Activated T-cell treated with anti-CD3 and anti-CD28 coated beads, Interleukin-2, amount 50 U/mL, for 48 hours (primary cell): Measurements from ENCODE around the gene OSBPL7.
A peak's percentile ranks its signal among the peaks of the same experiment; 100 is the strongest.

ENCODE experiments used
- DNase-seq, 2 experiments: peaks; one replicate each; pipeline ENCODE4 v3.0.0-alpha.2; 2020

Gene OSBPL7

GRCh38 chr17:47822785-47823184, 1.2 kb upstream of the OSBPL7 start:
- no peak for DNase-seq

GRCh38 chr17:47821031-47821423, 567 bp downstream of the OSBPL7 start:
- no peak for DNase-seq

DNA sequence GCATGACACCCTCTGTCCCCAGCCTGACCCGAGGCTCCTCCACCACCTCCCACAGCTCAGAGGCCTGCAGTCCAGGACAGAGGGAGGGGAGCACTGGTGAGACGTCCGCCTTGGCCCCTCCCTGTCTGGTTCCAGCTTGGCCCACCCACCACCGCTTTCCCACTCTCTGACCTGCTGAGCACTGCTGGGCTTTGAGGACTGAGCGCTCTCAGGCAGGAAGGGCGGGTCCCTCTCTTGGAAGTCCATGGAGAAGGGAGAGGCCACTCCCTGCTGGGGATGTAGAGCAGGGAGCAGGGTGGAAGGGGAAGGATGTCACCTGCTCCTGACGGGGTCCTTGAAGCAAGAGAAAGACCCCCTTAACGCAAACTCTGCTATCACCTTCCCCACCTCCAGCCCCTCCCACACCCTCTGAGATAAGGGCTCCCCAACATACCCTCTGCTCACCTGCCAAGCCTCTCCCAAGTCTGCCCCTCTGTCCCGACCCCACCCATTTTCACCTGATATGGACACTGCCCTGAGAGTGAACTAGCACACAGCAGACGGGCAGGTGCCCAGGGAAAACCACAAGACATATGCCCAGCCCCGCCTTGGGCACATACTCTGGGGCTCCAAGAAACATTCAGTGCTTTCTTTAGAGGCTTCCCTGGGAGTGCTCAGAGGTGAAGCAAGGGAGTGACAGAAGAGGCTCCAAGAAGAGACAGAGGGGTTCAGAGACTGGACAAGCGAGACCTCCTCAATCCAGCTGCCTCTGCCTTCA, 1.4 kb downstream of the OSBPL7 start:
- DNase-seq: no peak

DNA sequence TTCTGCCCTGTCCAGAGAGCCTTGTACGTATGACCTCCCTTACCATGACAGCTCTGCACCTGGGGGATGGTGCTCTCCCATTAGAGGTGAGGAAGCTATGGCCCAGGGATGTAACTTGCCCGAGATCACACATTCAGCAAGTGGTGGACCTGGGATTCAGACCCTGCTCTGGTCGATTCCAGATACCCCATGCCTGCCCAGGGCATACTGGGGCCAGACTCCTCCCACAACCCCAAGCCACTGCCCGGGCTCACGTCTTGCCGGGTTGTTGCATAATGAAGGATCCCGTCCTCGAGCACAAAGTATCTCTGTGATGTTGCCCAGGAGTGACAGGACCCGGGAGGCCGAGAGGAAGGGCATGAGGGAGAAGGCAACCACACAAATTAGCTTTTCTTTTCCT, 2.1 kb downstream of the OSBPL7 start:
- no peak for DNase-seq

DNA sequence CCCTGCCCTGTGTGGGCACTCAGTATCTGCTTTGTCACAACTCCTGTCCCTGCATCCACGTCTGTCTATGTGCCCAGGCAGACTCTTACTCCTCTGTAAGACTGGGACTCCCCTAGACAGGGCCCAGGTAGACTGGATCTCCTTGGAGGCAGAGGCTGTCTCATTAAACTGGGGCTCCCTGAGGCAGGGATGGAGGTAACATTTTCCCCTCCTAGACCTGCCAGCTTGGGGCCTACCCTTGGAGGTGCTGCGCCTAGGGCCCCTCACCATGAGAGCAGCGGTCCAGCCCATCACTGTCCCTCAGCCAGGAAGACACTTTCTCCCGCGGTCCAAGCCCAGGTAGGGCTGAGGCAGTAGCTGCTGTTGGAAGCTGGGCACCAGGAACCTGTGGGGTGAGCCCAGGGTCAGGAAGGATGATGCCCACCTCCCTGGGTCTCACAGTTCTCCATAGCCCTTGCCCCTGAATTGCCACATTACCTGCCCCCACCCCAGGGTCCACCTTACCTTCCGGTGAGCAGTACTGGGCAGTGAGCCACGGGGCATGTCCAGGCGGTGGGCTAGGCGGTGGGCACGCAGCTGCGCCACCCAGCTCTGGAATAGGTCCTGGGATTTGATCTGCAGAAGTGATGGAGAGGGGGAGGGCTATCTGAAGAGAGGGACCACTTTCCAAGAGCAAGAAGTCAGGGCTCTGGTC, 3.4 kb downstream of the OSBPL7 start:
- DNase-seq: no peak

- no peak for DNase-seq
Observed at GRCh38 chr17:47816947-47817346, 4.6 kb downstream of the OSBPL7 start.

DNA sequence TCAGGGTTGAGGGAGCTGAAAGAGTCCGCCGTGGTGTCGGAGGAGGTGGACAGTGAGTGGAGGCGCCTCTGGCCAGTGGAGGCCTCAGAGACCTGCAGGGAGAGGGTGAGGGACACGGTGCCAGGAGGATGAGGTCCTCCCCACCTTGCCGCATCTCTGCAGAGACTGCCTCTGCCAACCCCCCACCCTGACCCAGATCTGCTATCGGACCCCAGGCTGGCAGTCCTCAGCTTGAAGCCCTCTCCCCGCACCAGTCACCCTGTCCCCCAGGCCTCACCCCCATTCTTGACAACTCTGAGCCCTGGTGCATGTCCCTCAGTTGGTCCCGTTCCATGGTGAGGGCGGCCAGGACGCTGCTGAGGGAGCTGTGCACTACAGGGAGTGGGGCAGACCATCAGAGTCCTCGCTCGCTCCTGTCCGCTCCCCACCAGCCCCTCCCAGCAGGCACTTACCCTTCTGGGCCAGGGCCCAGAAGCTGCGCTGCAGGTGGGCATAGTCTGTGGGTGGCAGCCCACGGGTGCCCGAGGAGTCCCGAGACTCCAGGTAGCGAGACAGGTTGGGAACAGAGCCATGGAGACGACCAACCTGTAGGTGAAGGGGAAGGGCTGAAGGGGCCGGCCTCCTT, 5.4 kb downstream of the OSBPL7 start:
- no peak for DNase-seq

GRCh38 chr17:47815106-47815918, 6.3 kb downstream of the OSBPL7 start:
- no peak for DNase-seq

GRCh38 chr17:47813512-47814031, 8.0 kb downstream of the OSBPL7 start:
- no peak for DNase-seq

DNA sequence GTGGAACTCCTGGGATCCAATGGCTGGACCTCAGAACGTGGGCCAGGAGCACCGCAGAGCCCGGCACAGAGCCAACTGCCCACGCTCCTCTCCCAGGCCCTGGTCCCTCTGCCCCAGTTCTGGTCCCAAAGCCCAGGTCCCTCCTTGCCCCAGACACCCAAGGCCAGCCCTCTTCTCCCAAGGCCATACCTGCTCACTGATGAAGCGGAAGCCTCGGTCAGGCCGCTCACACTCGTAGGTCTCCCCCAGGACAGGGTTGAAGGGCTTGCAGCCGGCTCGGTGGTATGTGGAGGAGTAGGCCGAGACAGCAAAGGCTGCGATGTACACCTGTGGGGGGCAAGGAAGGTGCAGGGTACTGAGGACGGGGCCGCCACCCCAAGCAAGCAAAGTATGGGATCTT, 8.5 kb downstream of the OSBPL7 start:
- no peak for DNase-seq

DNA sequence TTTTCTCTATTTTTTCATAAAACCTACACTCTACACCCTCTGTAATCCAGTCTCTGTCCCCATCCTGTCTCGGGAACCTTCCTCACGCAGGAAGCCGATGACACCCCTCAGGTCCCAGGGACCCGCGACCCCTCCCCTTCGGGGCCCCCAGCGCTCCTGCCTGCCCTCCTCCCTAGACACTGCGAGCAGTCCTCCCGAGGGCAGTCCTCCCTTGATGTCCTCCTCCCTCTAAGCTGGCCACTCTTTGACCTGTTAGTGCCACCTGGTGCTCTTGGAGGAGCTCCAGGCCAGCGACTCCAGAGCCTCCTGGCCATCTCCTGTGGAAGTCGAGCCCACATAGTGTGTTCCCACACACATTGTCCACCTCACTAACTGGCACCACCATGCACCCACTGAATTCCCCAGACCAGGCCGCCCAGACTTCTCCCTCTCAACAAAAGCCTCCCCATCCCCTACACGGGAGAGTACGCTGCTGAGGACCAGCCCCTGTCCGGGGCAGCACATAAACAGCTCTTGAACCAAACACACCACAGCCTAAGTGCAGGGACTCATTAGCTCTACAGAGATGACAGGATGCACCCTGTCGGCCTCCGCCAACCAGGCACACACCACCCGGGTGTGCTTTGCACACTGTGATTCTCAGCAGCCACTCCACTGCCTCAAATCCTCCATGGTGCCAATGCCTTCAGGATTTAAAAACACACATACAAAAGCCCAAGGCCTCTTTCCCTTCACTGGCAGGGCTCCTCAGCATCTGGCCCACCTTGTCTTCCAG, 9.3 kb downstream of the OSBPL7 start:
- no peak for DNase-seq

DNA sequence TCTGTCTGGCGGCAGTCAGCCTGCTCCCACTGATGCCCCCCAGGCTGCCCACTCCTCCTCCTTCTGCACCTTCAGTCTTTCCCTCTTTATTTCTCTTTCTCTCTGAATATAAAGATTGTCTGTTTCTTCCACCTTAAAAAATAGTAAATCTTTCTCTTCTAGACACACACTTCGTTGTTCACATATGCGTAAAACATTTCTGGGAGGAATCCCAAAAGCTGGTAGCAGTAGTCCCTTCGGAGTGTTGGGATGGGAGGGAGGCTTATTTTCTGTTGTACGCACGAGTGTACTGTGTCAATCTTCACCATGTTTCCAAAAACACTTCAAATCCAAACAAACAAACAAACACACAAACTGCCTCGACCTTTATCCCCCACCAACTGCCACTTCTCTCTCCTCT, 9.9 kb downstream of the OSBPL7 start:
- DNase-seq: no peak

DNA sequence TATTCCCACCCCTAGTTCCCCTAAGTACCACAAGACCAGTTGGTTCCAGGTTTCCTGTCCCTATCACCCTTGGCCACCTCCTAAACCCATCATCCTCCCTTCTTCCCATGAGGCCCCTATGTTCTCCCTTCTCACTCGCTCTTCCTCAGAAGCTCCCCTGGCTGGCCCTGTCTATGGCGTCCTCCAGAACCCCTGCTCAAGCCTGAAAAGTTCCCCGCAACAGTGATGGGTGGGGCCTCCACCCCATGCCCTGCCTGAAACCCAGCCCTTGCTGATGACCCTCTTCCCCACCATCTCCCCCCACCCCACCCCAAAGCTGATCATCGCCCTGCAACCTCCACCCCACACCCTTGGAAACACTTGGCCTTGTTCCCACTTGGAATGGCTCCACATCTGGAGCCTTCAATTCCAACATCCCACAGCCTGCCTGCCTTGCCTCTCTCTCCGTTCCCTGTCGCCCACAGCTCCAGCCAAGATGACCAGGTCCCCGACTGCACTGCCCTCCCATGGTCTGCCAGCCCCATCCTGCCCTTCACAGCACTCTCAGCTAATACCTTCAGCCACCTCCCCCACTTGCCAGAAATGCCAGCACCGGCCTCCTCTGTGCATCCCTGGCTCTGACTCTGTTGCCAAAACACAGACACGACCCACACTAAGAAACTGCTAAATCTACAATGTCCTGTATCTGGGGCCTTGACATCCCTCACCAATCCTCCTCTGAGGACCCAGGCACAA, 10.5 kb downstream of the OSBPL7 start:
- no peak for DNase-seq

DNA sequence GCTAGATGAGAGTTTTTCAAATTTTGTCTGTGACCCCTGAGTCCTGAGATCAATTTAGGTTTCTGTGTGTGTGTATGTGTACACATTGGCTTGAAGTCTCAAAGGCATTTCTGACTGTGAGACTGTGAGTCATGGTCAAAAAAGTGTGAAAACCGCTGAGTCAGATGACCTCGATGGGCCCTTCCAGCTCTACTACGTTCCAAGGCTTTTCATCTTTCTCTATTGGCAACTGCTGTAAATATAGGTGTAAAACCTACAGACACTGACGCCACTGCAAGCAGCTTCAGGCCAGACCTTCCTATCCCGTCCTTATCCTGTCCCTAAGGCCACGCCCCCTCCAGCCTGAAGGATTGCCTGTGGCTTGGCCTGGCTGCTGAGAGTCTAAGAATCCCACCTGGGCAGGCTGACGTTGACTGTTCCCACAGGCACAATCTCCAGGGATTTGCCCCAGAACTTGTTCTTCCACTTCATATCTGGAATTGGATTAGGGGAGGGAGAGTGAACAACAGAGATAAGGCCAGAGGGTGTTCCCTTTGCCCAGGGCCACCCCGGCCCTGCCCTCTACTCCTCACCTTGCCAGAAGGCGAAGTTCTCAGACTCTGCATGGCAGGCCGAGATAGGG, 11.3 kb downstream of the OSBPL7 start:
- peak in 1 of 2 experiments; percentile 54 for DNase-seq

DNA sequence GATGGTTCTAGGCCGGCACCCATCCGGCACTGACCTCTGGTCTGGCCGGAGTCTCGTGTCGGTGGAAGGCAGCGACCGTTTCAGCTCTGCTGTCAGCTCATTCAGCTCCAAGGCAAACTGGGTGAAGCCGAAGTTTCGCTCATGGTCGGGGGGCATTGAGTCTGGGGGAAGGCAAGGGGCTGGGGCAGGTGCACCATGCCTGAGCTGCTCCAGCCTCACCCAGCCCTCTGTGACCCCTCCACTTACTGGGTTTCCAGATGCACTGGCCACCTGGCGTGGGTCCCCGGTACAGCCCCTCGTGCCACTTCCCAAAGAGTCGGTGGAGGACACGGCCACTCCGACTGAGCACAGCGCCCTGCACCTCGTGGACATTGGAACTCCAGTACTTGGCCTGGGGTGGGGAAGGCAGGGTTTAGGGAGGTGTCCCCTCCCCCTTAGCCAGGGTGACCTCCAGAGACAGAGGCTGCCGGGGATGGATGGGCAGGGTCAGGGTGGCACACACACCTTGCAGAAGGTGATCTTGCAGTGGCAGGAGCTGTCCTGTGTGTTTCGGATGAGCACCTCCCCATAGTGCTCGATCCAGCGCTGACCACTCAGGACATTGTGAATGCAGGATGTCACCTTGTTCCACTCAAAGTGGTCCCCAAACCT, 12.6 kb downstream of the OSBPL7 start:
- no peak for DNase-seq

DNA sequence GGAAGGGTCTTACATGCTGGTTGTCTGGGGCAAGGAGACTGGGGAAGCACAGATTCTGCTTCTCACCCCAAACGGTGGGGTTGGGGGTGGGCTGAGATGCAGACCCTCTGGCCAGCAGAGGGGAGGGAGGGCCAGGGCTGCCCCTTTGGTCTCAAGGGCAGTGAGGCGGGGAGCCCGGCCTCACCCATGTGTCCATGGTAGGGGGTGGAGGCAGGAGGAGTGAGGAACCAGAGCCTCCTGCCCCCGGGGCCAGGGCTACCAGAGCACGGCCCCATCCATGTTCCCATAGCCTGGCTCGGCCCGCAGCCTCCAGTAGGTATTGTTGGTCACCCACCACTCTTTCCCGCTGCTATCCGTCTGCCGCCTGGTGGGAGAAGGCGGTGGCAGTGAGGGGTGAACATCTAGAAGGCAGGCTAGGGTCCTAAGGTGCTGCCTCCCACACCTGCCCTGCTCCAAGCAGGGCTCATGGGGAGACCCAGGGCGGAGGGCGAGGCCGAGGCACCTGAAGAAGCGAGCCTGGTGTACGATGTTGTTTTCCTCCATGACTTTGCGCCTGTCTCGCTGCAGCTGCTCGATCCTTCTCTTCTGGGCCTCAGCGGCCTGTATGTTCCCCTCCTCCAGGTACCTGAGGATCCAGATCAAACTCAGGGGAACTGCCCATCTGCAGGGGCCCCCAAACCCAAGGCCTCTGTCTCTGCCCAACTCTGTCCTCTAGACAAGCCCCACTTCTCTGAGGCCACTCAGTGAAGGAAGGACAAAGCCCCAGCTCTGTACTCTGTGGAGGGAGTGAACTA, 13.4 kb downstream of the OSBPL7 start:
- no peak for DNase-seq

GRCh38 chr17:47807421-47807820, 14.2 kb downstream of the OSBPL7 start:
- no peak for DNase-seq

- no peak for DNase-seq
Observed at GRCh38 chr17:47806913-47807255, 14.7 kb downstream of the OSBPL7 start.

DNA sequence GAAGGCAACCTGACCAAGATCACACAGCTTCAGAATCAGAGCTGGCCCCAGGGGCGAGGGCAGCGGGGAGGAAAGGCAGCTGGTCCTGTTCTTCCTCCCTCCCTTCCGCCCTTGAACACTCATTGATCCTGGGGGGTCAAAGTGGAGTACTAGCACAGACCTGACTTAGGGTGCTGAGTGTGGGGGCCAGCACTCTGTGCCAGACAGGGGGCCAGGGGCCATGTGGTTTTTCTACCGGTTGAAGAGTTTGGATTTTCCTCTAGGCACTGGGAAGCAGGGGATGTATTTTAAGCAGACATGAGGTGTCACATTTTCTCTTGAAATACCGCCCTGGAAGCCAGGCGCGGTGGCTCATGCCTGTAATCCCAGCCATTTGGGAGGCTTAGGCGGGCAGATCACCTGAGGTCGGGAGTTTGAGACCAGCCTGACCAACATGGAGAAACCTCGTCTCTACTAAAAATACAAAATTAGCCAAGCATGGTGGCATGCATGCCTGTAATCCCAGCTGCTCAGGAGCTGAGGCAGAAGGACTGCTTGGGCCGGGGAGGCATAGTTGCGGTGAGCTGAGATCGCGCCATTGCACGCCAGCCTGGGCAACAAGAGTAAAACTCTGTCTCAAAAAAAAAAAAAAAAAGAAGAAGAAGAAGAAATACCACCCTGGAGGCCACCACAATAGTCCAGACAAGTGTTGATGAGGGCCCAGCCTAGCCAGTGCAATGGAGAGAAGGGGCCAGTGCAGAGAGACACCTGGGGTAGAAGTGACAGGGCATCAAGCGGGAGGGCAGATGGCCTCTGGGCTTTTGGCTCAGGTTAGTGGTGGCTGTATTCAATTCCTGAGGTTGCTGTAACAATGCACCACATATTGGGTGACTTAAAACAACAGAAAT, 15.3 kb downstream of the OSBPL7 start:
- DNase-seq: no peak
